ENCODE measurements around the gene HCAR1.
"Not testable (repeated sequence)": the region's sequence is repeated elsewhere in the genome, so short reads cannot be mapped to it uniquely, and the experiment has no call there.

The HCAR1 gene

GRCh38 chr12:122686538-122686937 is 44.1 kb downstream of the HCAR1 start:
- Histone ChIP-seq H3K27ac (ENCODE audit: low read depth, low read length) (no peak overlapping the region), H3K4me1 (ENCODE audit: insufficient read depth, low read length) (no peaks in the 10 kb centered on the region)

DNA sequence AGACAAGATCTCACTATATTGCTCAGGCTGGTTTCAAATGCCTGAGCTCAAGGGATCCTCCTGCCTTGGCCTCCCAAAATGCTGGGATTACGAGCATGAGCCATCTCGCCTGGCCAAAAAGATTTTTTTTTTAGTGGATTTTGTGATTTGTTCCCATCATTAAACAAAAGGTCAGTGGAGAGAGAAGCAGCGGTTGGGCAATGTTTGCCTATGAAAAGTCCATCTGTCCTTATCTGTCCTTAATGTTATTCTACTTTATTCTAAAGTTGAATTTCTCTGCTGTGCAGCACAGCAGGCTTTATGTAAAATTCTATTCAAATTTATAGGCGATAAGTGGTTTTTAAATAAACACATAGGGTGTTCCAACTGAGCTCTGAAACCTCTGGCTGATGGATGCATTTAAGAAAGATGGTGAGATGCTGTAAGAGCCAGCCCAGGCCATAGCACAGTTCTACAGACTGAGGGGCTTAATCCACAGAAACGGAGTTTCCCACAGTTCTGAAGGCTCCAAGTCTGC is 46.3 kb downstream of the HCAR1 start:
- Histone ChIP-seq H3K9ac (ENCODE audit: low read length) (no peak overlapping the region), H3K27ac (ENCODE audit: low read depth, low read length) (no peak overlapping the region), H3K4me3 (ENCODE audit: low read depth in 1 of 2, low read length in 2 of 2) (no peak overlapping the region), H3K4me1 (ENCODE audit: insufficient read depth, low read length) (no peaks in the 10 kb centered on the region), H3K36me3 (ENCODE audit: insufficient read depth, low read length) (no peaks in the 10 kb centered on the region), H3K9me3 (ENCODE audit: low read length) (no peaks in the 10 kb centered on the region), H3K27me3 (ENCODE audit: control insufficient read depth in 1 of 2, insufficient read depth in 2 of 2, low read length in 2 of 2) (no peaks in the 10 kb centered on the region)

More at GRCh38 chr12:122686538-122686937, 44.1 kb downstream of the HCAR1 start:
- H3K27me3 ChIP-seq (ENCODE audit: control insufficient read depth in 1 of 2, insufficient read depth in 2 of 2, low read length in 2 of 2): no peaks in the 10 kb centered on the region
- H3K36me3 ChIP-seq (ENCODE audit: insufficient read depth, low read length): no peaks in the 10 kb centered on the region
- no peak overlapping the region for H3K4me3 ChIP-seq (ENCODE audit: low read depth in 1 of 2, low read length in 2 of 2)
- no peak overlapping the region for H3K9ac ChIP-seq (ENCODE audit: low read length)
- H3K9me3 ChIP-seq (ENCODE audit: low read length): no peaks in the 10 kb centered on the region

- Histone ChIP-seq H3K27ac (ENCODE audit: low read depth, low read length) (no peak overlapping the region), H3K9ac (ENCODE audit: low read length) (no peak overlapping the region), H3K9me3 (ENCODE audit: low read length) (no peaks in the 10 kb centered on the region), H3K36me3 (ENCODE audit: insufficient read depth, low read length) (no peaks in the 10 kb centered on the region), H3K4me1 (ENCODE audit: insufficient read depth, low read length) (no peaks in the 10 kb centered on the region), H3K27me3 (ENCODE audit: control insufficient read depth in 1 of 2, insufficient read depth in 2 of 2, low read length in 2 of 2) (no peaks in the 10 kb centered on the region), H3K4me3 (ENCODE audit: low read depth in 1 of 2, low read length in 2 of 2) (no peak overlapping the region)
Measured at GRCh38 chr12:122681814-122682213, 48.8 kb downstream of the HCAR1 start.

- H3K27ac ChIP-seq (ENCODE audit: low read depth, low read length); H3K9me3 ChIP-seq (ENCODE audit: low read length); H3K4me1 ChIP-seq (ENCODE audit: insufficient read depth, low read length); H3K4me3 ChIP-seq (ENCODE audit: low read depth in 1 of 2, low read length in 2 of 2); H3K27me3 ChIP-seq (ENCODE audit: control insufficient read depth in 1 of 2, insufficient read depth in 2 of 2, low read length in 2 of 2); H3K9ac ChIP-seq (ENCODE audit: low read length); H3K36me3 ChIP-seq (ENCODE audit: insufficient read depth, low read length): not testable (repeated sequence)
Measured at GRCh38 chr12:122680989-122681388, 49.7 kb downstream of the HCAR1 start.

DNA sequence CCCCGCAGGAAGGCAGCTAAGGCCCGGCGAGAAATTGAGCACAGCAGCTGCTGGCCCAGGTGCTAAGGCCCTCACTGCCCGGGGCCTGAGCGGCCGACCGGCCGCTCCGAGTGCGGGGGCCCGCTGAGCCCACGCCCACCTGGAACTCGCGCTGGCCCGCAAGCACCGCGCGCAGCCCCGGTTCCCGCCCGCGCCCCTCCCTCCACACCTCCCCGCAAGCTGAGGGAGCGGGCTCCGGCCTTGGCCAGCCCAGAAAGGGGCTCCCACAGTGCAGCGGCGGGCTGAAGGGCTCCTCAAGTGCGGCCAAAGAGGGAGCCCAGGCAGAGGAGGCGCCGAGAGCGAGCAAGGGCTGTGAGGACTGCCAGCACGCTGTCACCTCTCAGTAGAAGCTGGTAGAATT is 53.9 kb downstream of the HCAR1 start:
- H3K27ac ChIP-seq (ENCODE audit: low read depth, low read length); H3K4me1 ChIP-seq (ENCODE audit: insufficient read depth, low read length); H3K36me3 ChIP-seq (ENCODE audit: insufficient read depth, low read length); H3K4me3 ChIP-seq (ENCODE audit: low read depth in 1 of 2, low read length in 2 of 2); H3K27me3 ChIP-seq (ENCODE audit: control insufficient read depth in 1 of 2, insufficient read depth in 2 of 2, low read length in 2 of 2); H3K9ac ChIP-seq (ENCODE audit: low read length); H3K9me3 ChIP-seq (ENCODE audit: low read length): not testable (repeated sequence)

All from muscle layer of colon (tissue), 2 donors.